ENCODE measurements around the gene TPI1.
"Not testable (repeated sequence)": the region's sequence is repeated elsewhere in the genome, so short reads cannot be mapped to it uniquely, and the experiment has no call there.

The TPI1 gene

GRCh38 chr12:6847676-6848075 is 19.7 kb upstream of the TPI1 start:
- no peak for DNase-seq (ENCODE audit: low read depth)

GRCh38 chr12:6849427-6849826 is 17.9 kb upstream of the TPI1 start:
- DNase-seq (ENCODE audit: low read depth): no peak

GRCh38 chr12:6849976-6850560 is 17.3 kb upstream of the TPI1 start:
- no peak for DNase-seq (ENCODE audit: low read depth)

GRCh38 chr12:6850796-6851152 is 16.6 kb upstream of the TPI1 start:
- DNase-seq (ENCODE audit: low read depth): no peak

DNA sequence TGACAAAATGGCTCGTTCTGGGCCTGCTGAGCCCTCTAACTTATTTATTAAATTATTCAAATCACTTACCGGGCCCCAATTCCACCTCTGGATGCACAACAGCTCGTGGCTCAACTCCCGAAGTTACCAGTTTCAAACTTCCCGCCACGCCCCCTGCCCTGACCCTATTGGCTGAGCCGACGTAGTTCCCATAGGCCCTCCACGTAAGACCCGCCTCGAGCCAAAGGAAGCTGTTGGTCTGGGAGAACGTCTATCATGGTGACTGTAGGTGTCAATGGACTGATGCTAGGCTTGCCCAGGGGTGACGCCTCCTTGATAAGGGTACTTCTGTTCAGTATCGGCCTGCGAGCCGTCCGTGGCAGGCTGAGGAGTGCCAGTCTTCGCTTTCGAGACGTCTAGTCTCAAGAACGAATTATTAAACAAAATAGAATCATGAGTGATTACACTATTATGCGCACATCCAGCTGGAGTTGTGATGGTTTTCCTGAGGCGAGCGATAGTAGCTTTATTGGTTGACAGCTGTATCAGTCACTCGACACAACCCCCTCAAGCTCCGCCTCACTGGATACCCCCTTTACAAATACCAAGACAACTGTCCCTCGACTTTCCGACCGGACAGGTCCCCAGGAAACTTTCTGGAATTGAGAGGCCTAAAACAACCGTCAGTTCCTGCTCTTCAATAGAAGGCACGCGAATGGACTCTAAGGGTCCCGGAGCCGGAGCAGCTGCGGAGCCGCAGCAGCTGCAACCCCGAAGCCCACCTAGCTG is 16.0 kb upstream of the TPI1 start, which contains the start of gene CDCA3:
Gene CDCA3, minus strand, starts transcription at position 134 of the 768 bp plus-strand sequence. CDS start 334 bp downstream, outside the sequence.
- DNase-seq (ENCODE audit: low read depth): peak; percentile 98

DNA sequence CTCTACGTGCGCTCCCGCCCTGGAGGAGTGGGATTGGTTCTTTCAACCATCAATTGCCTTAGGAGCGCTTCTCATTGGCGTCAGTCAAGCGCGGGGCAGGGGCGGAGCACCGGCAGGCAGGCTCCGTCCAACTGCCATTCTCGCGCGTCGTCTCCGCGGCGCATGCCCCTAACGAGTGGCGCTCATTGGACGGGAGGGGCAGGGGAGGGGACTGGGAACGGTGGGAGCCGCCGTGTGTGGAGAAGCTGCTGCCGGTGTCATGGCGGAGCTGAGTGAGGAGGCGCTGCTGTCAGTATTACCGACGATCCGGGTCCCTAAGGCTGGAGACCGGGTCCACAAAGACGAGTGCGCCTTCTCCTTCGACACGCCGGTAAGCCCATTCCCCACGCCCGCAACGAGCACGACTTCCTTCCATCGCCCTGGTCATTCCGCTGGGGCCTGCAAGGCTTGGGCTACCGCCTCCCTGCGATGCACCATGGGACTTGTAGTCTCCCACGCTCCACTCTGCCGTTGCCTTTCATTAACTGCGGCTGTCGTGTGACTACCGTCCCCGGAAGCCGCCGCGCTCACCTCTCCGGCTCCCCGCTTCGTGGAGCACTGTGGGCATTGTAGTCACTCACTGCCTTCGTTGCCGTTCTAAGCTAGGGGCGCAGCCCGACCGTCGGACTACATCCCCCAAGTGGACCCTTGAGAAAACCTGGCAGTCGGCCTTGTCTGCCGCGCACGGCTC is 15.2 kb upstream of the TPI1 start, which contains the start of gene USP5:
Gene USP5, plus strand, starts transcription at position 230 of the 730 bp plus-strand sequence. Its CDS starts 30 bp downstream, at position 260.
- peak; percentile 100 for DNase-seq (ENCODE audit: low read depth)

DNA sequence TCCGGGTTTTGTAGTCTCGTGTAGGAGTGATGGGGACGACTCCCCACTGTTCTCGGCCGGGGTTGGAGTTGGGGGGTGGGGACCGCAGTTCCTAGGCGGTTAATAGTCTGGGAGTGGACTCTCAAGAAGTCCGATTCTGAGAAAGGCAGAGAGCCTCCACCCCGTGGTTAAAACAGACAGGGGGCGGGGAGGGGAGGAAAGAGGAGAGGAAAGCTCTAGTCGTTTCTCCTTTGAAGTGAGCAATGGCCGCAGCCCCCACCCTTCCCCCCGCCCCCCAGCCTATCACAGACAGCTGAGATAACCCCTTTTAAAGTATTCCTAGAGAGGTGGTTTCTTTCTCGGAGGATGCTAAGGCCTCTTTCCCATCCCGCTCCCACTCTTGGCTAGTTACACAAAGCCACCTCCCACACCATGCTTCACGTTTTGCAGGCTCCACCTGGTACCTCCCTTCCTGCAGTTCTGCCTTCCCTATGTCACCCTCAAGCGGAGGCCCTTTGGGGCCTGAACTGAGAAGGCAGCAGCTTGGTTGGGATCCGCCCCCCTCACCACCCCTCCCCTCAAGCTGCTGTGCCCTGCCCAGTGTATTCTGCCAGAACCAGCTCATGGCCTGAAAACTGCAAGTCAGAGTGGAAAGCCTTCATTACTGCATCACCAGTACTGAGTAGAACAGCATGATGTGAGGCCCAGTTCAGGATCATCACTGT is 14.5 kb upstream of the TPI1 start:
- peak; percentile 83 for DNase-seq (ENCODE audit: low read depth)

DNA sequence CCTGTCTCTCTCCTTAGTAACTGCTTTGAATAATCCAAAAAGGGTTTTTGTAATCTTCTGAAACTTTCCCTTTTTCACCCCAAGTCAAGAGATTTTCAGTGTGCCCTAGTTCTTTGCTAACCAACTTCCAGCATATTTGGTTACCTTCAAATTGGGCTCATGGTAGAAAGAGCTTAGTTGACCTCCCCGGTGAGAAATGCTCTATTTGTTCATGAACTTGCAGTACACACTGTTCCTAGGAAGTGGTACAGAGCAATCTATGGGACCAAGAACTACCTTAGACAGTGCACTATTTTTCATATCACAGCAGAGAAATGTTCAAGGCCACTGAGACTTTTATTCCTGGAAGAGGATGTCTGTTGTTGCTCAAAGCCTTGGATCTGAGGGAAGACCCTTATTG is 13.7 kb upstream of the TPI1 start:
- no peak for DNase-seq (ENCODE audit: low read depth)

DNA sequence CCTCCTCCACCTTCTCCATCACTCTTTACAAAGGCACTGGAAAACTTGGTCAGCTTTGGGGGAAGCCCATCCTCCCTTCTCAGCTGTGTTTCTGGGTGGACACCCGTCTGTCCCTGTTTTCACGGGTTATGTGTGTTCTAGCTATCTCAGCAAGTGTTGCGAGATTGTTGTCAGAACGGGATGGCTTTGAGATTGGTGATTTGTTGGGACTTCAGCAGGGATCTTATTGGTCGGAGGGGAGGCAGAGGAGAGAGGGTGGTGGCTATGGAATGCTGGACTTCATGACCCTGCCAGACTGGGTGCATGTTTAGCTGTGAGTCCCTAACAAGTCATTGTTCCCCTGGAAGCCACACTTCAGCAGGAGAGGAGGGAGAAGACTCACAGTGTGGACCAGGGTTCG is 13.3 kb upstream of the TPI1 start:
- no peak for DNase-seq (ENCODE audit: low read depth)

GRCh38 chr12:6855322-6855721 is 12.0 kb upstream of the TPI1 start:
- DNase-seq (ENCODE audit: low read depth): no peak

GRCh38 chr12:6858799-6859198 is 8.5 kb upstream of the TPI1 start:
- DNase-seq (ENCODE audit: low read depth): no peak

DNA sequence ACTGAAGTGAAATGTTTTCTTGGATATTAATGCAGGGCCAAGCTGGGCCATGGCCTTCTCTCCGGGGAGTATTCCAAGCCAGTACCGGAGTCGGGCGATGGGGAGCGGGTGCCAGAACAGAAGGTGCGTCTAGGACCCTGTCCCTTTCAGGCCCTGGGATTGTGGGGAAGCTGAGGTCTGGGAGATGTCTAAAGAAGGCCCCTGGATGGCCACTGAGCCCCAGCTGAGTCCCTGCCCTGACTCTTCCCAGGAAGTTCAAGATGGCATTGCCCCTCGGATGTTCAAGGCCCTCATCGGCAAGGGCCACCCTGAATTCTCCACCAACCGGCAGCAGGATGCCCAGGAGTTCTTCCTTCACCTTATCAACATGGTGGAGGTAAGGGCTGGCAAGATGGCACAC is 7.2 kb upstream of the TPI1 start:
- no peak for DNase-seq (ENCODE audit: low read depth)

DNA sequence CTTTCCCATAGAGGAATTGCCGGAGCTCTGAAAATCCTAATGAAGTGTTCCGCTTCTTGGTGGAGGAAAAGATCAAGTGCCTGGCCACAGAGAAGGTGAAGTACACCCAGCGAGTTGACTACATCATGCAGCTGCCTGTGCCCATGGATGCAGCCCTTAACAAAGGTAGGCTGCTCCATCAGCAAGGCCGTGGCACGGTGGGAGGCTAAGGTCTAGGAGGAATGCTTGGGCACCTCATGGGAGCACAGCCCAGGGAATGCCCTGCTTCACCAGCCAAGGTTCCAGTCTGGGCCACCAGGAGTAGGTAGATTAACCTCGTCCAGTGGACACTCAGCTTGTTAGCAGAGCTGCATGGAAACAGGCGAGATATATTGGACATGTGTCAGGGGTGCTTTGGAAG is 6.4 kb upstream of the TPI1 start:
- no peak for DNase-seq (ENCODE audit: low read depth)

DNA sequence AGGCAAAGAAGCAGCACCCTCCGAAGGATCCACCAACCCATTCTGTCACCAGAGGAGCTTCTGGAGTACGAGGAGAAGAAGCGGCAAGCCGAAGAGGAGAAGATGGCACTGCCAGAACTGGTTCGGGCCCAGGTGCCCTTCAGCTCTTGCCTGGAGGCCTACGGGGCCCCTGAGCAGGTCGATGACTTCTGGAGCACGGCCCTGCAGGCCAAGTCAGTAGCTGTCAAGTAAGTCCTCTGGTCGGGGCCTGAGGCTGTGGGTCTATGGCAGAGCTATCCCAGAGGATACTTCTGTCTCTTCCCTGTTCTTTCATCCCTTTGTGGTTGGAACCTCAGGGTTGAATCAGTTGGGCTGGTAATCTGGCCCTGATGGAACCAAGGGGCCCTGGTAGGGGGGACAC is 5.9 kb upstream of the TPI1 start:
- no peak for DNase-seq (ENCODE audit: low read depth)

- no peak for DNase-seq (ENCODE audit: low read depth)
Observed at GRCh38 chr12:6863033-6863432, 4.3 kb upstream of the TPI1 start.

DNA sequence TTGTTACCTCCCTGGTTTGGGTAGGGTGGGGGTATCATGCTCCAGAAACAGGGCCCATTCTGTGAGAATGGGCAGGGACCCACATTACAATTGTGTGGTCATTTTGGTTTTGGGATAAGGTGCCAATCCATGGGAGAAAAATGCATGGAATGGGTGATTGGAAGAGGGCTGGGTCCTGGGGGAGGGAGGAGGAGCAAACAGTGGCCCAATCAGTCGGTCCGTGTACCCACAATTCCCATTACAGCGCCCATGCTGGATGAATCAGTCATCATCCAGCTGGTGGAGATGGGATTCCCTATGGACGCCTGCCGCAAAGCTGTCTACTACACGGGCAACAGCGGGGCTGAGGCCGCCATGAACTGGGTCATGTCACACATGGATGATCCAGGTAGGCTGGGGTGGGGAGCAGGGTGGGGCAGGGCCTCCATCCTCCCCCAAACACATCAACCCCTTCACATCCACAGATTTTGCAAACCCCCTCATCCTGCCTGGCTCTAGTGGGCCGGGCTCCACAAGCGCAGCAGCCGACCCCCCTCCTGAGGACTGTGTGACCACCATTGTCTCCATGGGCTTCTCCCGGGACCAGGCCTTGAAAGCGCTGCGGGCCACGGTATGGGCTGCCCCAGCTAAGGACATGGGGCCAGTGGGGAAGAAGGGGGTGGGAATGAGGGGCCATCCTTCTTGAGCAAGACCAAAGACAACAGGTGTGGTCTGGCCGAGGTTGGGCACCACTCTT is 3.6 kb upstream of the TPI1 start:
- DNase-seq (ENCODE audit: low read depth): no peak

DNA sequence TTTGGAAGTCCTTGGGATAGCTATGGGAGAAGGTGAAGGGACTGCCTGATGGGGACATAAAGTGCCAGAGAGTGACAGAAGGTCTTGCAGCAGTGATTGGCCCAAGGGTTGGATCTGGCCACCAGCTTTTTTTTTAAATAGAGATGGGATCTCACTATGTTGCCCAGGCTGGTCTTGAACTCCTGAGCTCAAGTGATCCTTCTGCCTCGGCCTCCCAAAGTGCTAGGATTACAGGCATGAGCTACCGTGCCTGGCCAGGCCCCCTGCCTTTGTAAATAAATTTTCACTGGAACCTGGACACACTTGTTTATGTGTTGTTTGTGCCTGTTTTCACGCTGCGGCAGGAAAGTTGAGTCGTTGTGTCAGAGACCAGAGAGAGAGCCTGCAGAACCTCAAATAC is 2.0 kb upstream of the TPI1 start:
- not testable (repeated sequence) for DNase-seq (ENCODE audit: low read depth)

DNA sequence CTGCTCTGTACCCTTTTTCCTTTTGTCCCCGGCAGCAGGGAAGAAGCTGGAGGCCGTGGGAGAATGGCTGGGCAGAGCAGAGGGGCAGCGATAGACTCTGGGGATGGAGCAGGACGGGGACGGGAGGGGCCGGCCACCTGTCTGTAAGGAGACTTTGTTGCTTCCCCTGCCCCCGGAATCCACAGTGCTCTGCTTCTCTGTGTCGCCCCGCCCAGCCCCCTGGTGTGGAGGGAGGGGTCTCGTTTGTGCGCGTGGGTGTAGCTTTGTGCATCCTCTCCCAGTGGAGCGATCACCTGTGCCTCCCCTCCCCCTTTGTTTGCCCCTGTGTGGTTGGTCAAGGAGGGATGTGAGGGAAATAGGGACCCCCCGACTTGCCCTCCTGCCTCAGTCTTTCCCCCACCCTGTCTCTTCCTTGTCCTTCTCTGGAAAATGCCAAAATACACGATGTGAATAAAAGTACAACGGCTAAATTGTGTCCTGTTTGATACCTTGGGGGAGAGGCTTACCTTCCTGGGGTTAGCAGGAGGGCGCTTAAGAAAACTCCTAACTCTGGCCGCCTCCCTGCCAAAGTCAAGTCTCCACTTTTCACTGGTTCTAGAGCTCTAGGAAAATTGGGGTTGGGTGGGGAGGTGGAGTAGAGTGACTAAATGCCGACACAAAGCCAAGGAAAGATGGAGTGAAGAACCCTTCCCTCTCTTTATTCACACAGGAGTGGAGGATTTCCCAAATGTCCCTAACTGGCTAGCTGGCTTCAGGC is 990 bp upstream of the TPI1 start:
- no peak for DNase-seq (ENCODE audit: low read depth)

- DNase-seq (ENCODE audit: low read depth): no peak
Observed at GRCh38 chr12:6866920-6867412, 365 bp upstream of the TPI1 start.

- no peak for DNase-seq (ENCODE audit: low read depth)
Observed at GRCh38 chr12:6868211-6869048, 1.1 kb downstream of the TPI1 start.
